GM12878 (cell line): Measurements from ENCODE around the gene CAMKK1.

Experiments
- BRCA1 ChIP-seq: IDR thresholded peaks from 2 replicates; pipeline ENCODE4 v1.6.1; 2011; ENCODE audit warnings: low read depth, low read length, improper control_type of control experiment
- CTCF ChIP-seq, 3 experiments: IDR thresholded peaks in 2 of 3; conservative IDR thresholded peaks in 1 of 3; 2 replicates each; pipeline ENCODE4 v1.5.1; 2011; ENCODE audit warnings: low read depth in 3 of 3, low read length in 3 of 3, mild to moderate bottlenecking in 3 of 3, control low read depth in 2 of 3, moderate library complexity in 2 of 3, inconsistent platforms in 1 of 3, mixed read lengths in 1 of 3; ENCODE audit not compliant: control insufficient read depth in 2 of 3, insufficient read depth in 1 of 3; ENCODE audit errors: extremely low read depth in 1 of 3

GRCh38 chr17:3893003-3893719, at the start of gene CAMKK1:
- no peak for TF ChIP-seq CTCF (IDR thresholded peaks at IDR 0.05 in 2 of 3, conservative IDR thresholded peaks at IDR 0.05 in 1 of 3; ENCODE audit: control insufficient read depth in 2 of 3, extremely low read depth in 1 of 3, insufficient read depth in 1 of 3, low read depth in 3 of 3, low read length in 3 of 3)
- TF ChIP-seq BRCA1, result no peak
